DMS 273 (cell line): ENCODE data around the gene SPG7.

ENCODE experiments used
- DNase-seq: peaks from one replicate; lab custom pipeline; 2025; ENCODE audit not compliant: unreplicated experiment; lab: John Stamatoyannopoulos, UW

SPG7 gene

DNA sequence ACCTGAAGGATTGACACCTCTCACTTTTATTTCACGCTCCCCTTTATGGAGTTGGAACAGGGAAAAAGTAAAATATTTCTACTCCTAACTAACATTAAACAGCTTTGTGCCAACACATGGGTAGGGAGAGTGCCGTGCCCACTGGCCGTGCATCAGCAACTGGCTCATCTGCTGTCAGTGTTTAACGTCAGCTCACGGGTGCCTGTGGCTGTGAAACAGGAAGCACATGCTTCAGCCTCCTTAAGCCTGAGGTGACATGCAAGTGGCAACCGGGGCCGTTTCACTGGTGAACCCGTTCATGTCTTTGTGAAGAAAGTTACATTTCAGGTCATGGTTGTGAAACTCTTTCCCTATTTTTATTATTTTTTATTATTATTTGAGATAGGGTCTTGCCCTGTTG is 3.2 kb downstream of the SPG7 start:
- no peak for DNase-seq

DNA sequence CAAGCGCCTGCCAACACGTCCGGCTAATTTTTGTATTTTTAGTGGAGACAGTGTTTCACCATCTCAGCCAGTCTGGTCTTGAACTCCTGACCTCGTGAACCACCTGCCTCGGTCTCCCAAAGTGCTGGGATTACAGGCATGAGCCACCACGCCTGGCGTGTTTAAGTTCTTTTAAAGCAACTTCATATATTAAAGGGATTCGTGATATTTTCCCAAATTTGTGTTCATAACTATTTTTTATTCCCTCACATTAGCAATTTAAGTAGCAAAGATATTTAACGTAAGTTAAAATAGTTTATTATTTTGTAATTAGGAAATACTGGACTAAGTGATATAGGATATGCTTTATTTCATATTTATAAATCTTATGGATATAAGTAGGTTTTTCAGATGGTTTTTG is 4.2 kb downstream of the SPG7 start:
- no peak for DNase-seq

DNA sequence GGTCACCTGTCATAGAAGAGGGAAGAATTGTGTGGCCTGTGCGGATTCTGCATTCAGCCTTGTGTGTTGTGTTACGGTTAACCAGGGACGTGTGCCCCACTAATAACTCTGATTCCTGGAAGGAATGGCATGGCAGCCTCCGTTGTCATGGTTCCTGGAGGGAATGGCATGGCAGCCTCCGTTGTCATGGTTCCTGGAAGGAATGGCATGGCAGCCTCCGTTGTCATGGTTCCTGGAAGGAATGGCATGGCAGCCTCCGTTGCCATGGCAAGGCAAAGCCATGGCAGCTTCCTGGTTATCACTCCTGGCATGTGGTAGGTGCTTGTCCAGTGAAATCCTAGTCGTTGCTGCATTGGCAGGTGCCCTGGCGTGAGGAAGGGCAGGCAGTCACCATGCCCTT is 8.9 kb downstream of the SPG7 start:
- DNase-seq, result no peak

DNA sequence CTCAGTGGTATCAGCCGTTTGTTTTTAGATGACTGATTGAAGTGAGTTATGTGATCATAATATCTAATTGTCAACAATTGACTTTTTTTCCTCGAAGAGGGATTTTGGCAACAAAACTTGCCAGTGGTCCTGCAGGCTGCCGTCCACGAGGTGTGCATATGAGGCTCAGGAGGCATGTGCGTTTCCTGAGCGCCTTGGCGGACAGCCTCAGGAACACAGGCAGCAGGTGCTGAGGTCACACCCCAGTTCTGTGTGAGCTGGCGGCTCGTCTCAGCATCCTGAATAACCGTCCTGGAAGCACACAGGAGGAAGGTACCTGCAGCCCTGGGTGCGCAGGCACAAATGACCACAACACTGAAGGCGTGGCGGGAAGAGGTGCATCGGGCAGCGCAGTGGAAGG is 11.7 kb downstream of the SPG7 start:
- DNase-seq, result no peak

DNA sequence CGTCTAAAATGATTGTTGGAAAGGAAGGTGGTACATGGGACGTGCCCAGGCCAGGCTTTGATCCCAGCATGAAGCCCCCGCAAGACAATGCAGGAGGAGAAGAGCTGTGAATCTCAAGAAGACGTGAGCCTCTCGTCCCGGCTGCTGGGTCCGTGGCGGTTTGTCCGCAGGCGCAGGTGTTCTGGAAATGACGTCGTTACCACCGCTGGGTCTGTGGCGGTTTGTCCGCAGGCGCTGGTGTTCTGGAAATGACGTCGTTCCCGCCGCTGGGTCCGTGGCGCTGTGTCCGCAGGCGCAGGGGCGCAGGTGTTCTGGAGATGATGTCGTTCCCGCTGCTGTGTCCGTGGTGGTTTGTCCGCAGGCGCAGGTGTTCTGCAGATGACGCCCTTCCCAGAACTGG is 14.1 kb downstream of the SPG7 start:
- DNase-seq, result no peak

DNA sequence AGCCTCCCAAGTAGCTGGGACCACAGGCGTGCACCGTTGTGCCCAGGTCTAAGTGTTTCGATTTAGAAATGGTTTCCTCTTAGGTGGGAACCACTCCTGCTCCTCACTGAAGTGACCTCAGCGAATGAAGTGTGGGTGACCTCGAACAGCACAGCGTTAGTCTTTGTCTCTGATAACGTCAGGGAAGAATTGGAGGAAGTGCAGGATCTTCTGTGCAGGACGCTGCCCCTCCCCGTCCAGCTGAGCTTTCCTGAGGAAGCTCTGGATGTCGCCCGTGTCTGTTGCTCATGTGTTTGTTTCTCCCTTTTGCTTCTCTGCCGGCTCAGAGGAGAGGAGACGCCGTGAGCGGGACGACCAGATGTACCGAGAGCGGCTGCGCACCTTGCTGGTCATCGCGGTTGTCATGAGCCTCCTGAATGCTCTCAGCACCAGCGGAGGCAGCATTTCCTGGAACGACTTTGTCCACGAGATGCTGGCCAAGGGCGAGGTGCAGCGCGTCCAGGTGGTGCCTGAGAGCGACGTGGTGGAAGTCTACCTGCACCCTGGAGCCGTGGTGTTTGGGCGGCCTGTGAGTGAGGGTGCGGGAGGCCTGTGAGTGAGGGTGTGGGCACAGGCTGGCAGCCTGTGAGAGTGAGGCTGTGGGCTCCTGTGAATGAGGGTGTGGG is 15.6 kb downstream of the SPG7 start:
- no peak for DNase-seq

DNA sequence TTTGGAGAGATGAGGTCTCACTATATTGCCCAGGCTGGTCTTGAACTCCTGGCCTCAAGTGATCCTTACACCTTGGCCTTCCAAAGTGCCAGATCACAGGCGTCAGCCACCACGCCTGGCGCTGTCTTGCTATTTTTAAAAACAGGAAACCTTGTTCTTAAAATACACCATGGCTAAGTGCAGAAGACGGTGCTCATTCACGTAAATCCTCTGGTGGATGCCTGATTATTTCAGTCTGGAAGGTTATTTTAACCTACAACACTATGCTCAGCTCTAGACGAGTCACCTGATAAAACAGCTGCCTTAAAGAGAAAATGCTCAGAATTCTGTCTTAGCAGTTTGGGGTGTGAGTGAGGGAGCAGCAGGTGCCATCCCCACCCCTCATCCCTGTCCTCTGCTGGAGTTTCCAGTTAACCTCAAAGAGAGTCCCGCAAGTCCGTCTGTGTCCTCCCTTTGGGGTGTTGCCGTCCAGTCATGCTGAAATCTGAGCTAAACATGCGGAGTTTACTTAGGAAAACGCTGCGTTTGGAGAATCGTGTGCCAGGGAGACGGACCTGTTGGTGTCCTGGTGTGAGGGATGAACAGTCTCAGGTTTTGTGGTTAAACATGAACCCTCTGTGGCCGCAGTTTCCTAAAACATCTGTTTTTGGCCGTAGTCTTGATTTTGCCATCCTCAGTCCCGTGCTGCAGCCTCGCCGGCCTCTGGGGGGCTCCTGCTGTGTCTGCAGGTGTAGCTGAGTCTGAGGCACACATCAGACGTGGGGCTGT is 17.1 kb downstream of the SPG7 start:
- no peak for DNase-seq

DNA sequence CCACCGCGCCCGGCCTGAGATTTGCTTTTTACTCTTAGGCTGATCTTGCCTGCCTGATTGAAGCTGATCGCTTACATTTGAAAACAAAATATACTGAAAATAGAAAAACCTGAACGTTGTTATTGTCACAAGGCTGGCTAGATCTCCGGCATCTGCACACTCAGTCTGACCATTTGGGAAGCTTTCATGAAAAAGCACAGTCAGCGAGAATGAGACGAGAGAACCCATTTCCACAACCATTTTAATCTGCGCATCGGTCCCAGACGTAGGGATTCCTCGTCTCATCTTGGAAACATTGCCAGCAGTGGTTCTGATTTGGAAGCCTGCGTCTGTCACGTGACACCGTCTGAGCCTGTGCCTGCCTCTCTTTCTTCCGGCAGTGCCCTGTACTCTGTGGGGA is 20.9 kb downstream of the SPG7 start:
- DNase-seq, result no peak

DNA sequence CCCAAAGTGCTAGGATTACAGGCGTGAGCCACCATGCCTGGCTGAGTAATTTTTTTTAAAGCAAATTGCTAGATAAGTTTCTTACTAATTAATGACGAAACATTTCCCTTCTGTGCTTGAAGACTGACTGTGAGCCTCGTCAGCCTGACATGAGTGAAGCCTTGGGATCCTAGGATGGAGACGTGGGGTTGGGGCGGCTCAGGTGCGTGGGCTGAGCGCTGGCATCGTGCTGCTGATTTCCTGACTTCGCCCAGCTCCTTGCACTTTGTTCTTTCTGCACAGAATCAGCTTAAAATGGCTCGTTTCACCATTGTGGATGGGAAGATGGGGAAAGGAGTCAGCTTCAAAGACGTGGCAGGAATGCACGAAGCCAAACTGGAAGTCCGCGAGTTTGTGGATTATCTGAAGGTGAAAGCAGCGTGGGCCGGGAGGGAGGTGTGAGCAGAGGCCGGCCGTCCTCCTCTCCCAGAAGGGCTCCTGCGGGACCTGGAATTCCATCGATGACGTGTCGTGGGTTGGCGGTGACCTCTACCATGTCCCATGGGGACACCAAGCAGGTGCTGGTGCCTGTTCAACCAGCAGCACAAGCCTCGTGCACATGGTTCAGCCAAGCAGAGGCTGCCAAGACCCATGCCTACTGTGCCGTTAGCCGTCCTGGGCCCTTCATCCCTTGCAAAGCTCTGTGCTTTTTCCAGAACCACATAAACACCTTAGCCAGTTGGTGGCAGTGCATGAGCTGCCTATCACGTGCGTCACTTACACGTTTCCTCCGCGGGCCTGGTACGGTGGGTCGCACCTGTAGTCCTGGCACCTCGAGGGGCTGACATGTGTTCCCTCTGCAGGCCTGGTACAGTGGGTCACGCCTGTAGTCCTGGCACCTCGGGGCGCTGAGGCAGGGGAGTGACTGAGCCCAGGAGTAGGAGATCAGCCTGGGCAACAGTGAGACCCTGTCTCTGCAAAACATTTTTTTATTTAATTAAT is 22.5 kb downstream of the SPG7 start:
- DNase-seq, result no peak

DNA sequence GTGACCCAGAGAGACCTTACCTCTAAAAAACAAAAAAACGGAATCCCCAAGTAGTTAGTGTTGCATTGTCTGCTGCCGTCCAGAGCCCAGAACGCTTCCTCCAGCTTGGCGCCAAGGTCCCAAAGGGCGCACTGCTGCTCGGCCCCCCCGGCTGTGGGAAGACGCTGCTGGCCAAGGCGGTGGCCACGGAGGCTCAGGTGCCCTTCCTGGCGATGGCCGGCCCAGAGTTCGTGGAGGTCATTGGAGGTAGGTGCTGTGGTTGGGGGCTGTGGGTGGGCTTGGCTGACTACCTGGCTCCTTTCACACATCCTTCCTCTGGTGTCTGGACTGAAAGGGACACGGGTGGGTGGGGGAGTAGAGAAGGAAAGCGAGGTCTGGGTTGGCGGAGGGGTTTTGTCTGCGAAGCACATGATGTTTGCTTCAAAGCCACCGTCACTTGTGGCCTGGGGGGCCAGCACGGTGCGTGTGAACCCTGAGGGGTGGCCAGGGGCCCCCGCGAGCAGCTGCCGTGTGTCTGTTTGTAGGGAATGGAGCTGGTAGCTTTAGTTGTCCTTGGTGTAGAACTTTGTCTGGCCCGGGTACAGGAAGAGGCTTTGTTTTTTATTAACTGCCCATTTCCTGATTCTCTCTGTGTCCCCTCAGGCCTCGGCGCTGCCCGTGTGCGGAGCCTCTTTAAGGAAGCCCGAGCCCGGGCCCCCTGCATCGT is 23.8 kb downstream of the SPG7 start:
- no peak for DNase-seq

DNA sequence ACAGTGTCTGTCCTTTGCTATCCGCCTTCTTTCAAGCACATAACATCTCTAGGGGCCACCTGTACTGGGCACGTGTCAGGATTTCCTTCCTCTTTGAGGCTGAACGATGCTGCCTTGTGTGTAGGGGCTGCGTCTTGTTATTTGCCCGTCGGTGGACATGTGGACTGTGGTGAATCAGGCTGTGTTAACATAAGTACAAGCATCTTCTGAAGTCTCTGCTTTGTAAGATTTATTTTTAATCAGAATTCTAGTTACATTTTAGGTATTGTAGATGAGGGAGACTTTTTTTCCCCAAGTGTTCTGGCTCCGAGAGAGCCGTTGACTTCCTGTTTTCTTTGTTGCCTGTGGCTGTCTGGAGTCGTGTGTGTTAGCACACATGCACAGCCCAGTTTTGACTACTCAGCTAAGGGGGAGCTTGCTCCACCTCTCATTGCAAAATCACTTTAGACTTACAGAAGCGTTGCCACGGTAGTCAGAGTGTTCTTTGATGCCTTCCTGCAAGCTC is 26.1 kb downstream of the SPG7 start:
- DNase-seq, result no peak

DNA sequence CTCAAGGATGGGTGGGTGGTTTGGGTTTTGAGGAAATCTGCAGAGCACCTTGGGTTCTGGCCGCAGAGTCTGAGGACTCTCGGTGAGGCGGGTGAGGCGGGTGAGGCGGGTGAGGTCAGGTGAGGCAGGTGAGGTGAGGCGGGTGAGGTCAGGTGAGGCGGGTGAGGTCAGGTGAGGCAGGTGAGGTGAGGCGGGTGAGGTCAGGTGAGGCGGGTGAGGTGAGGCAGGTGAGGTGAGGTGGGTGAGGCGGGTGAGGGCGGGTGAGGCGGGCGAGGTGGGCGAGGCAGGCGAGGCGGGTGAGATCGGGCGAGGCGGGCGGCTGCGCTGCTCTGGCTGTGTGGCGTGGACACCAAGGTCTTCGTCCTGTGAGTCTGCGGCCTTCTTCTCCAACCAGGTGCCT is 28.2 kb downstream of the SPG7 start:
- no peak for DNase-seq

DNA sequence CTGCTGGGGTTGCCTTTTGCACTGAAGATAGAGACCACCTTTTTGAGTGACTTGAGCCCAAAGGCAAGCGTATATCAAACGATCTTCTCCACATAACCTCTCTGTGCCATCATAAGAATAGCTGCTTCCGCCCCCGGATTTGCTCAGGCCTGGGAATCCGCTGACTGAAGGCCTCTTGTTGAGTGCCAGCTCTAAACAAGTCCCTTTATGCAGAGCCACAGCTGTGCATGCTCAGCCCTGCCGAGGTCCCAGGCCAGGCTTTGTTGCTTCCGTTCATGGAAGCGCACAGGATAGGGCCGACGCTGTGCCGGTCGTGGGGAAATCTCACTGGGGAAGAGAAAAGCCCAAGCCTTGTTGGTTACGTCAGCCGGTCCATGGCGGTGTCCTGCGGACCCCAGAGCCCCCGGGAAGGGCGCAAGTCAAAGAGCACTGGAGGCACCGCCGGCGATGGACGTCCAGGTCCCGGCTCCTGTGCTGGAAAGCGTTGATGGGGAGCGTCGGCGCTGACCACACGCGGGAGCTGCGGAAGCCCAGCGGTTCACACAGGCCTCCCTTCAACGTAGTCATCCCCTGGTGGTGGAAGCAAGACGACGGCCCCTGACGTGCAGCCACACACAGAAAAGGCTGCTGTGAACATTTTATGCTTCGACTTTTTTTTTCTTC is 28.8 kb downstream of the SPG7 start:
- no peak for DNase-seq

DNA sequence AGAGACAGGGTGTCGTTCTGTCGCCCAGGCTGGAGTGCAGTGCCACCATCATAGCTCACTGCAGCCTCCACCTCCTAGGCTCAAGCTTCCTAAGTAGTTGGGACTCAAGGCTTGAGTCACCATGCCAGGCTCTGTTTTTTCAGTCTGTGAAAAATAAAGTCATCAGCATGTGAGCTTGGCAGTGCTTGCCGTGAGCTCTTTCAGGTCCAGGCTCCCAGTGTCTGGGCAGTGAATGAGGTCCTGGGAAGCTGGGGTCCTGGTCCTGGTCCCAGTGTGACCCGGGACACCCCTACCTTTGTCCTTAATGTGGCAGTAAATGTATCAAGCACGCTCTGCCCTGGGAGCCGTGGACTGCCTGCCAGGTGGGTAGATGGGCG is 29.3 kb downstream of the SPG7 start:
- no peak for DNase-seq

DNA sequence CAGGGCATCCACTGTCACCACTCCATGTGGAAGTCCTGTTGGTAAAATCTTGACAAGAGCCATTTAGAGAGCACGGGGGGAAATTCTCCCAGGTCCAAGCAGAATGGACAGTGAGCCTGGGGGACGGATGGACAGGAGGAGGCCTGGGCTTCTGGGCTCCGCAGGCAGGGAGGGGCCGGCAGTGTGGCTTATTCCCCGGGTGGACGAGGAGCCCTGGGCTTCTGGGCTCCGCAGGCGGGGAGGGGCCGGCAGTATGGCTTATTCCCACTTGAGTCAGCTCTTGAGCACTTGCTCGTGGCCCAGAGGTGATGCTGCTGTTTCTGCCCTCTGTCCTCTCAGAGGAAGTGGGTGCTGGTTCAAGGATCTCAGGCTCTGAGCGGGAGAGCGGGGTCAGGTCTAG is 30.1 kb downstream of the SPG7 start:
- DNase-seq, result no peak

DNA sequence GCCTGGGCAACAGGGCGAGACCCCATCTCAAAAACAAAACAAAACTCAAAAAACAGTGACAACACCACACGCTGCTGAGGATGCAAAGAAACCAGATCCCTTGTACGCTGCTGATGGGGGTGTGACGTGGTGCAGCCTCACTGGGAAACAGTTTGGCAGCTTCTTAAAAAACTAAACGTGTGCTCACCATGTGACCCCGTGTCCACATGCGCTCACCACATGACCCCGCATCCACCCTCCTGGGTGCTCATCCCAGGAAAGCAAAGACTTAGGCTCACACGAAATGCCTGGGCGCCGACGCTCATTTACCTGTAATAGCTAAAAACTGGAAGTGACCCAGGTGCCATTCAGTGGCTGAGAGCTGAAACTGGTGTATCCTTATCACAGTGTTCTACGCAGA is 32.4 kb downstream of the SPG7 start:
- DNase-seq, result no peak

DNA sequence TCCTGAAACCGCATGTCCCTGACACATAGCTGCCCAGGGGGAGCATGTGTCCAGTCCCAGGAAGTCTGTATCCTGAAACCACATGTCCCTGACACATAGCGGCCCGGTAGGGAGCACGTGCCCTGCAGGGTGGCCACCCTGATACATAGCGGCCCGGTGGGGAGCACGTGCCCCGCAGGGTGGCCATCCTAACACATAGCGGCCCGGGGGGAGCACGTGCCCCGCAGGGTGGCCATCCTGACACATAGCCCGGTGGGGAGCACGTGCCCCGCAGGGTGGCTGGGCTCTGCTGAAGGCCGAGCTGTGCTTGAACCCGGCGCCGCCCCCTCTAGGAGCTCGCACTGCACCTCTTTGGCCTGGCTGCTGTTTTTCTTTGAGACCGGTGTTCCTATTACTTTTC is 33.6 kb downstream of the SPG7 start:
- DNase-seq, result no peak

DNA sequence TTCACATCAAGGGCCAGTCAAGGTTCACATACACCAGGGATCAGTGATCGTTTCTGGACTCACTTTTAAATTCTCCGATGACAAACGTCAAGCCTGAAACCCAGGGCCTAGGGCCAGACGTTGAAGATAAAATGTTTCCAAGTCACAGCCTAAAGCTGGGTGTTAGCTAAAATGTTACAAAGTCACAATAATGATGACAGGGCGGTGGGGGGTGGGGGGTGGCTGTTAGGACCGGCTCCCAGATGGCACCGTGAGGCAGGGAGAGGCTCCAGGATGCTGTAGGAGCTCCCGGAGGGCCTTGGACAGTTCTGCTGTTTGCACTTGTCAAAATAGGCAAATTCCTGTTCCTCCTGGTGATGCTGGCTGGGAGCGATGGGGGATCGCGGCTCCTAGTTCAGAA is 35.9 kb downstream of the SPG7 start:
- no peak for DNase-seq

DNA sequence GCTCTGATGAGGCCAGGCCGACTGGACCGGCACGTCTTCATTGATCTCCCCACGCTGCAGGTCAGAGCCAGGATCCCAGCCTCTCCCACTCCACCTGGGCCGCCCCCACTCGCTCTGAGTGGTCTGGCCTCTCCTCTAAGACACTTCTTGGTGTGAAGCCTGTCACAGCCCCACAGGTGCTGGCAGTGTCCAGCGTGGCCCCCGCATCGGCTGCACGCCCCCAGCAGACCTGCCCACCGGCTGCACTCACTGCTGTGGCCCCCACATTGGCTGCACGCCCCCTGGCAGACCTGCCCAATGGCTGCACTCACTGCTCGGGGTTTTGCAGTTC is 36.5 kb downstream of the SPG7 start:
- no peak for DNase-seq

DNA sequence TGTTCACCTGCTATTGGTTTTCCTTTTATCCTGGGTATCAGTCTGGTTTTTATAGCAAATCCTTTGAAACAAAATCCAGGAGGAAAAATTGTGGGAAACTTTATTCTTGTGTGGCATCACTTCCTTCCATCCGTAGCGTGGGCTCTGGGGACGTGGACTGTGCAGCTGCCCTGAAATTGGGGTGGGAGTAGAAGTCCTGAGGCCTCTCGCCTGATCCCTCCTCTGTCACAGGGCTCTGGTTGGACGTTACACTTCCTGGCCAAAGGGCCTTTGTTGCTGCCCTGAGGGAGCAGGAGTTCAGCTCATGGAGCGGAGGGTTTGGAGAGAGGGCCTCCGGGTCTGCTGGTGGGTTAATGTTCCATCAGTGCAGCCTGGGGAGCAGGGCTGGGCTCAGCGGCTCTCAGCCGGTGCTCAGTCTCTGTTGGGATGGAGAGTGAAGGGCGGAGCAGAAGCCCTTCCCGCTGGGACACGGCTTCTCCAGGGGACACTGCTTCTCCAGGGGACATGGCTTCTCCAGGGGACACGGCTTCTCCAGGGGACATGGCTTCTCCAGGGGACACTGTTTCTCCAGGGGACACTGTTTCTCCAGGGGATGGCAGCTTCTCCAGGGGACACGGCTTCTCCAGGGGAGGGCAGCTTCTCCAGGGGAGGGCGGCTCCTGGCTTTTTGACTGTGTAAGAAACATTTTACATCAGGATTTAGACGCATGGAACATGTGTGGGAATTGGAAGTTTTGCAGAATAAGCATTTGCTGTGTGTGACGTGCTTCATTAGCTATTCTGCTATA is 37.0 kb downstream of the SPG7 start:
- no peak for DNase-seq
